Measurements from ENCODE around the gene AHNAK2.
"Not testable (repeated sequence)": the region's sequence is repeated elsewhere in the genome, so short reads cannot be mapped to it uniquely, and the experiment has no call there.

Gene AHNAK2

GRCh38 chr14:104925855-104926609 lies 52.1 kb downstream of the AHNAK2 start:
- no peak for DNase-seq (ENCODE audit: low read depth)

GRCh38 chr14:104925214-104925854 lies 52.8 kb downstream of the AHNAK2 start:
- DNase-seq (ENCODE audit: low read depth): no peak

- no peak for DNase-seq (ENCODE audit: low read depth)
Measured at GRCh38 chr14:104924421-104925213, 53.6 kb downstream of the AHNAK2 start, which contains the start of gene PLD4. PLD4 (plus strand) TSS chr14:104924879; CDS start chr14:104927141, 2,262 bp downstream.

- DNase-seq (ENCODE audit: low read depth): no peak
Measured at GRCh38 chr14:104923640-104924420, 54.3 kb downstream of the AHNAK2 start.

GRCh38 chr14:104919993-104920315 lies 58.2 kb downstream of the AHNAK2 start:
- DNase-seq (ENCODE audit: low read depth): no peak

DNA sequence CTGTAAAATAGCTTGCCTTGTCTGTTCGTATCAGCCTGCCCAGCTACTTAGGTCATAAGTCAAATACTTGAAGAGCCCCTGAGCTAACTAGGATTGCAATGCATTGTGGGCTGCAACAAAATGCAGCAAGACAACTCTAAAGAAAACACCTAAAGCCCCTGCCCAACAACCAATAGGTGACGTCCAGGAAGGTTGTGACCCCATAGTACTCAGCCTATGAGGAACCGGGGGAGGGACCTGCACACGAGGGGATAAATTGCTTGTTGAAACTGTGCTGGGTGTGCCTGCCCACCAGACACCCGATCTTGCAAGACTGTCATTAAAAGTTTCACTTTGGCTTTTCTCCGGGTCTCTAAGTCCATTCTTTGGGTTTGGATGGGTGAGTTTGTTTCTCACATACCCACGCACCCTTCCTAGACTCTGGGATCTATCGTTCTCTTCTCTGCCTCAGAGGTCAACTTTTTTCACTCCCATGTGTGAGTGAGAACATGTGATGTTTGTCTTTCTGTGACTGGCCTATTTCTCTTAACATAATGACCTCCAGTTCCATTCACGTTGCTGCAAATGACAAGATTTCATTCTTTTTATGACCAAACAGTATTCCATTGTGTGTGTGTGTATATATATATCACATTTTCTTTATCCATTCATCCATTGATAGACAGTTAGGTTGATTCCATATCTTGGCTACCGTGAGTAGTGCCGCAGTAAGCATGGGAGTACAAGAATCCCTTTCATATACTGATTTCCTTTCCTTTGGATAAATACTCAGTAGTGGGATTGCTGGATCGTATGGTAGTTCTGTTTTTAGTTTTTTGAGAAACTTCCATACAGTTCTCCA lies 58.8 kb downstream of the AHNAK2 start:
- not testable (repeated sequence) for DNase-seq (ENCODE audit: low read depth)

DNA sequence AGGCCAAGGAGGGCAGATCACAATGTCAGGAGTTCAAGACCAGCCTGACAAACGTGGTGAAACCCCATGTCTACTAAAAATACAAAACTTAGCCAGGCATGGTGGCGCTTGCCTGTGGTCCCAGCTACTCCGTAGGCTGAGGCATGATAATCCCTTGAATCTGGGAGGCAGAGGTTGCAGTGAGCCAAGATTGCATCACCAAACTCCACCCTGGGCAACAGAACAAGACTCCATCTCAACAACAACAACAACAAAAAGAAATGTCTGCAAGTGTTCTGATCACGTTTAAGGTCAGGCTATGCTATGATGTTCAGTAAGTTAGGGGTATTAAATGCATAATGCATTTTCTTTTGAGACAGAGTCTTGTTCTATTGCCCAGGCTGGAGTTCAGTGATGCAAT lies 60.2 kb downstream of the AHNAK2 start:
- no peak for DNase-seq (ENCODE audit: low read depth)

DNA sequence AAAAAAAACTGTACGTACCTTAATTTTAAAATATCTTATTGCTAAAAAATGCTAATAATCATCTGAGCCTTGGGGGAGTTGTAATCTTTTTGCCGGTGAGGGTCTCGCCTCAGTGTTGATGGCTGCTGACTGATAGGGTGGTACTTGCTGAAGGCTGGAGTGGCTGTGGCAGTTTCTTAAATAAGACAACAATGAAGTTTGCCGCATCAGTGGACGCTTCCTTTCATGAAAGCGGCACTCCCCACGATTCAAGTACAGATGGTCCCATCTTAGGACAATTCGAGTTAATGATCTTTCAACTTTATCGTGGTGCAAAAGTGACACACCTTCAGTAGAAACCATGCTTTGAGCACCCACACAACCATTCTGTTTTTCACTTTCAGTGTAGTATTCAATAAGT lies 61.1 kb downstream of the AHNAK2 start:
- no peak for DNase-seq (ENCODE audit: low read depth)

- DNase-seq (ENCODE audit: low read depth): no peak
Measured at GRCh38 chr14:104913435-104913834, 64.7 kb downstream of the AHNAK2 start.

GRCh38 chr14:104912053-104912452 lies 66.1 kb downstream of the AHNAK2 start:
- no peak for DNase-seq (ENCODE audit: low read depth)

- DNase-seq (ENCODE audit: low read depth): no peak
Measured at GRCh38 chr14:104908303-104908702, 69.9 kb downstream of the AHNAK2 start.

GRCh38 chr14:104905579-104905933 lies 72.6 kb downstream of the AHNAK2 start:
- DNase-seq (ENCODE audit: low read depth): not testable (repeated sequence)

GRCh38 chr14:104904650-104905578 lies 73.3 kb downstream of the AHNAK2 start:
- not testable (repeated sequence) for DNase-seq (ENCODE audit: low read depth)

DNA sequence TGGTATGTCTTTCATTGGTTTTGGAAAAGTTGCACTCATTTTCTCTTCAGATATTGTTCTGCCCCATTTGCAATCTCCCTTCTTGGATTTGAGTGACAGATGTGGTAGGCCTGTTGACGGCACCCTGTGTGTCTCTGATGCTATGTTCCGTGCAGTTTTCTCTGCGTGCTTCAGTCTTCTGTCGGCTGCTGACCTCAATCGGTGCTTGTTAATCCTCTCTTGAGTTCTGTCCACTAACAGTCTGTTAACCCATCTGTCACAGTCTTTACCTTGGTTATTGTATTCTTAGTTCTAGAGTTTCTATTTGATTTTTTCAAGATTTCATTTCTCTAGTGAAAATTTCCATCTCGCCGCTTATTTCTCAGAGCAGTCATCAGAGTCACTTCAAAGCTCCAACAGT lies 74.2 kb downstream of the AHNAK2 start:
- DNase-seq (ENCODE audit: low read depth): no peak

- DNase-seq (ENCODE audit: low read depth): no peak
Measured at GRCh38 chr14:104900639-104901512, 77.3 kb downstream of the AHNAK2 start.

- DNase-seq (ENCODE audit: low read depth): no peak
Measured at GRCh38 chr14:104899781-104900180, 78.4 kb downstream of the AHNAK2 start.

GRCh38 chr14:104898870-104899510 lies 79.2 kb downstream of the AHNAK2 start:
- no peak for DNase-seq (ENCODE audit: low read depth)

DNA sequence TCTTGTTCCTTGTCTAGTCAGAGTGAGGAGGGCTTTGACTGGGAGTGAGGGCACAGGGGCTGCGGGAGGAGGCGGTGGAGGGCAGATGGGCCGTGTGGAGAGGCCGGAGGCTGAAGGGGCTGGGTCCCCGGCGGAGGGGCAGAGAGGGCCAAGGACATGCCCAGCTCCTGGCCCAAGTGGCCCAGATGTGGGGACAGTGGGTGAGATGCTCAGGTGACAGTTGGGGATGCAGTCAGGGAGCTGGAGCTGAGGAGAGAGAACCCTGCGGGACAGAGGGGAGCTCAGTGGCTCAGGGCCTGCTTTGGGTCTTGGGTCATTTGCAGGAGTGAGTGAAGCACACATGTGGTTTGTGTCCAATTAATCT lies 80.0 kb downstream of the AHNAK2 start:
- no peak for DNase-seq (ENCODE audit: low read depth)

All from stimulated activated CD8-positive, alpha-beta memory T cell treated with anti-CD3 and anti-CD28 coated beads, Interleukin-15, amount 100 ng/mL, for 24 hours (primary cell).